Activated CD4-positive, alpha-beta T cell treated with anti-CD3 and anti-CD28 coated beads for 4 hours (primary cell): ENCODE data around the gene ECE1.
A peak's percentile ranks its signal among the peaks of the same experiment; 100 is the strongest.

ENCODE experiments used
- DNase-seq, 2 donors: peaks; one replicate each; pipeline ENCODE4 v3.0.0-alpha.2; 2020

Gene ECE1

DNA sequence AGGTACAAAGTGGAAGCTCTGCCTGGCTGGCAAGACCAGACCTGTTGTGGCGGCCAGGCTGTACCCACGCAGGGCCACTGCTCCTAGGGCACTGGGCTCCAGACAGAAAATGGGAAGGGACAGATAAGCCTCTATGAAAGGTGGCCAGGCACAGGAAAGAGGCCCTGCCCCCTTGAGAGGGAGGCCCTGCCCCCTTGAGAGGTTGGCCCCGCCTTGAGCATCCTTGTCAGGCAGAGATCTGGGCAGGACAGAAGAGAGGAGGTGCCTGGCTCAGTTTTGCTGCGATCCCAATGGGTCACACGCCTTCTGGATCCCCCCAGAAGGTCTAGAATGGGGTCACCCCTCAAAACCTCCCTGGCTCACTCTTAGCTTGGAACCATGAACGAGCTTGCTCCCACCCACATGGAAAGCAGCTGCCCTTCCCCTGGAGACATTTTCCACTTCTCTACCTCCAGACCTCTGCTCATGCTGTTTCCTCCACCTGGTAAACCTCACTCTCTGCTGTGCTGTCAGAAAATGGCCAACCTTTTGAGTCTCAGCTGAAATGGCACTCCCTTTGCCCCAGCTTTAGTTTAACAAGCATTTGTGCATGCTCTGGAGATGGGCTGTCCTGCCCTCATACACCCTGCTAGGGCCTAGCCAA, 17.5 kb upstream of the ECE1 start:
- no peak for DNase-seq

DNA sequence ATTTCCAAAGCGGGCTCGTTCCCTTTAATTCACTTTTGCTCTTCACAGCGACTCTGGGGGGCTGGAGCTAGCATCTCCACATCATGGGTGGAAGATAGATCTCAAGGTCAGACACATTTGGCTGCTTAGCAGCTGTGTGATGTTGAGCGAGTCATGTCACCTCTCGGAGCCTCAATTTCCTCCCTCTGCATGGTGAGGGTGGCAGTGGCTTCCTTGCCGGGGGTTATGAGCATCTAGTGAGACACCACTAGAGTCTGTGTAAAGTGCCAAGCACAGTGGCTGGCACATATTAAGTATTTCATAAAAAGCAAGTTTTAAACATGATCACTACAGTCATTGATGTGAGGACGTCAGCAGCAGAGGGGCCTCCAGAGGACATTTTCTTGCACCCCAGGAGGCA, 16.9 kb upstream of the ECE1 start:
- DNase-seq = no peak

DNA sequence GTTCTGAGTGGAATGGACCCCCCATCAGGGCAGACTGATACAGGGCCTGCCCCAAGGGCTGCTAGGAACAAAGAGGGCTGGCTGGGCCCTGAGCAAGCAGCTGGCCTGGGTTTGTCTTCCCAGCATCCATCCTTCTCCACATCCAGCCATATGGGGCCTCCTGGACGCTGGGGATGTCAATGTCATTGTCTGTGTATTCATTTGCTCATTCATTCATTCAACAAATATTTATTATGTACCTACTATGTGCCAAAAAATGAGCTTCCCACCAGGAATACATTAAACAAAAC, 15.6 kb upstream of the ECE1 start:
- DNase-seq = no peak

DNA sequence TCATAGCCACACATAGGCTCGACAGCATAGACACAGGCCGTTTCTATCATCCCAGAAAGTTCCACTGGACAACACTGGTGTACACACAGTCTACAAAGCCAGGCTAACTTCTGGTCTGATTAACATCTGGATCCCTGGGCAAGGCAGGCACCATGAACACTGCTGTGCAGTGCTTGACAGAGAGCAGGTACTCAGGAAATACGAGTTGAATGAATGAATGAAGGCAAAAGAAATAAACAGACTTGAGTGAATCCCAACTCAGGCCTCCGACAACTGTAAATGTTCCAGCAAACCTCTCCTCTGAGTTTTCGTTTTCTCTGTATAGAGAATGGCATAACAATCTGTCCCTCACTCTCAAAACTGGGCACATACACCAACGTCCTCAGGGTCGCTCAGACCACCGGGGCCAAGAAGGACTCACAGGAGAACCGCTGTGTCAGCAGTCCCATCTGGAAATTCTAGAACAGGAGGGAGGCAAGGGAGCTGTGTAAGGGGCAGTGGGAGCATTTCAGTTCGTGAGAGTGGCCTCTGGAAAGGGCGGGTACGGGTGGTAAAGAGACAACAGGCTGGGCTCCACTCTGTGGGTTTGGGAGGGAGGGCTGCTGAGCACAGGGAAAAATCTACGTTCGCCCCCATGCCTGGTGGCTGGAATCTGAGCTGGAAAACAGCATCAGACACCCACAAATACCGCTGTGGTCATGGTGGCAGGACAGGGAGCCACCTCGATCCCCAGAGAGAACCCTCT, 15.1 kb upstream of the ECE1 start:
- DNase-seq = no peak

DNA sequence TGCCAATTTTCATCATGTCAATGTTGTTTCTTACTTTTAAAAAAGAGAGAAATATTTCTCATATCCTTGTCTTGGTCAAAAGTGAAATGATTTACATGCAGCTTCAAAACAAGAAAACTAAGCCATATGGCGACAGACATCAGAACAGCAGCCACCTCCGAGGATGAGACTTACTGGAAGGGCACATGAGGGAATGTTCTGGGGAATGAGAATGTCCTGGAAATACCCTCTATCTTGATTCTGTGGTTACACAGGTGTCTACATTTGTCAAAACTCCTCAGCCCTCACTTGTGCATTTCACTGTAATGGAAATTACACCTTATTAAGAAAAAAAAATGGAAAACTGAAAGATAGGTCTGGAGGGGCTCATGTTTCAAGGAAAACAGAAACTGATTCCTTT, 14.2 kb upstream of the ECE1 start:
- DNase-seq = no peak

DNA sequence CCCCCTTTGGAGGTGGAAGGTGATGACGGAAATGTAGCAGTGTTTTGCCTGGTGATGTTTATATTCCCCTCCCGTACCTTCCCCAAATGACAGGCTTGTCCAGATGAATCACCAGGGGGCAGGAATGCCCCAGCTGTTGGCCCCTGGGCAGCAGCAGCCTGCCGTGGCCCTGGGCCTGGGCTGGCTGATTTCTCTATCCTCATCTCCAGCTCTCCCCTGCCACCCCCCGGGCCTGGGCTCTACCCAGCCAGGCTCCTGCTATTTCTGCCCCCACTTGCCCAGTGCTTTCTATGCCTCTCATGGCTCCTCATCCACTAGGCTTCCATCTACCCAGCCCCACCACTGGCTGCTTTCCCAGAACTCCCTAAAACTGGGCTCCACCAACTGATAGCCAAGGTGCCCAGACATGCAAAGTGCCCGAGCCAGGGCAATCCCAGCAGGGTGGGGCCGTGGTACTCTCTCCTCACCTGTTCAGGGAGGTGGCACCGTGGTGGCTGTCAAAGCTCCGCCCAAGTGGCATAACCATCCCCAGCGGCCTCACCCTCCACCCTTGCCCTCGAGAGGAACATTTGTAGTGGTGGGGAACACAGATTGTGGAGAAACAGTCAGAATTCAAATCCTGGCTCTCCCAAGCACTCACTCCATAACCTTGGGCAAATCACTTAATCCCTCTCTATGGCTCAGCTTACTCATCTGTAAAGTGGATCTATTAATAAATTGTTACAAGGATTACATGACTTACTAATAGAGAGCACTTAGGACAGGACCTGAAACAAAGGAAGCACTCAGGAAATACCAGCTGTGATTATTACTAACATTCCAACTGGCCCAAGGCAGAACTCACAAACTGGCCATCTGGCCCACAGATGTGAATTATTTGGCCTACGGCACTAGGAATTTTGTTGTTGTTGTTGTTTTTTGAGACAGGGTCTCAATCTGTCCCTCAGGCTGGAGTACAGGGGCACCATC, 12.8 kb upstream of the ECE1 start:
- DNase-seq = no peak

DNA sequence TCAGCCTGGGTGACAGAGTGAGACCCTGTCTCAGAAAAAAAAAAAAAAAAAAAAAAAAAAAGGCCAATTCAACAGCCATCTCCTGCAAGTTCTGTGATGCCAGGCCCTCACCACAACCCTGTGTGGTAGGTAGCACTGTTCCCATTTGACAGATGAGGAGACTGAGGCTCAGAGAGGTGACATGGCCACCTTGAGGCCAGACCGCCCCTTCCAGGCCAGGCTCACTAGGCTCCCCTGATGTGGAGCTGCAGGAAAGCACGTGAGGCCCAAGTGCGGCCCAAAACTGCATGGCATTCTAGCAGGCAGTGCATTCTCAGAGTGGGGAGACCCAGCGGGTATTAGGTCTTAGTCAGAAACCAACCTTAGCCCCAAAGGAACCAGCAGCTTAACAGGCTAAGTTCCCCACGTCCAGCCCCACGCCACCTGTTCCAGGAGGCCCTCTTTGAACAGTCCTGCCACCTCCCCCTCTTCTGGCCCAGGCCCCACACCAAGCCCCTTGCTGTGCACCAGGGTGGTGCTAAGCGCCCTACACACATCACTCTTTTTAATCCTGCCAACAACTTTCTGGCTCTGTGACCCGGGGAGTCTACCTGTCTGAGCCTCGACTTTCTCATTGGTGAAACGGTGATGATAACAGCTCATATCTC, 11.7 kb upstream of the ECE1 start:
- no peak for DNase-seq

DNA sequence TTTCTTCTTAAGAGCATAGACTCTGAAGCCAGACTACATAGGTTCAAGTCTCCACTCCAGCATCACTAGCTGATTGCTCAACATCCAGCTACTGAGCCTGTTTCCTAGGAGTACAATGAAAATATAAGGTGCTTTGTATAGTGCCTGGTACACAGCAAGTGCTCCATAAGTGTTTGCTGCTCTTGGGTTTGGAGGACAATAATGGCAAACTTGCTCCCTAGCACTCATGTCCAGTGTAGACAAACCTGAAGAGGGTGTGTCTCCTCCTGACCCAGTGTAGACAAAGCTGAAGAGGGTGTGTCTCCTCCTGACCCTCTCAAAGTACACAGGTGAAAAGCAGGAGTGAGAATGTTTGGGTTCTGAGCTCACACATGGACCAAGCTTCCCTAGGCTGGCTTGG, 10.5 kb upstream of the ECE1 start:
- no peak for DNase-seq

DNA sequence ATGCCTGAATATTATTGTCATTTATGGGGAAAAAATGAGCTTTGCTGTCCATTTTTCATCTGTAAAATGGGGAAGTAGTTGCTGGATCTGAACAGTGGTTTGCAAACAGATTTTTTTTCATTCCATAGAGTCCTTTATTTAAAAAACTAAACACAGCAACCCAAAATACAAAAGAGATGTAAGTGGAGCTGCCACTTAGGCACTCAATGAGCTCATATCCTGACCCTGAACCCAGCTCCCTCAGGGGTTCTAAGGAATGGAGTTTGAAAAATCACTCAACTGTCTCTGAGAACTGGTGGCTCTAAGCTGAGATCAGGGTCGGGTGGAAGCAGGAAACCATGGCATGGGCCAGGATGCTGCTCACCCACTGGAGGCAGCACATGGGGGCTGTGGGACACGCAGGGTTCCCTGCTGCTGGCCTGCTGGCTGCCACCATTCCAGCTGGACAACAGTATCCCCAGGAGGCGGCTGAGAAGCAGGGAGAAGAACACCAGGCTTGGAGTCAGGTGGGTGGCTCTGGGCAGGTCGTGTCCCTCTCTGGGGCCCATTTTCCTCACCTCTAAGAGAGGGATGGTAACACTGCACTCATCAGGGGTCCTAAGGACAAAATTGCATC, 9.6 kb upstream of the ECE1 start:
- no peak for DNase-seq

DNA sequence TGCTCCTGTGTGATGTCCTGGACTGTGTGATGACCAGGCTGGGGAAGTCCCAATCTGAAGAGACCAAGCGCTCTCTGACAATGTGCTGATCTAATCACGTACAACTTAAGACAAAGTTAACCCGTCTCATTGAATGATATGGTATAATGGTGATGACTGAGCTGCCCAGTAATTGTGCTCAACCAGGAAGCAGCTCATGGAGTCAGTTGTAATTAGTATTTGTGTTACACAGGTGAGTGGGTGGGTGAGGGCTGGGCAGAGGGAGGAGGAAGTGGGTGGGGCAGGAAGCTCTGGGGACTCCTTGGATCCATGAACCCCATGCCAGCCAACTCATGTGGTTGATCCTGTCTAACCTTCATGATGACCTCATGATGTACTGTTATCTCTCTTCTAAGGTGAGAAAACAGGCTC, 8.7 kb upstream of the ECE1 start:
- no peak for DNase-seq

DNA sequence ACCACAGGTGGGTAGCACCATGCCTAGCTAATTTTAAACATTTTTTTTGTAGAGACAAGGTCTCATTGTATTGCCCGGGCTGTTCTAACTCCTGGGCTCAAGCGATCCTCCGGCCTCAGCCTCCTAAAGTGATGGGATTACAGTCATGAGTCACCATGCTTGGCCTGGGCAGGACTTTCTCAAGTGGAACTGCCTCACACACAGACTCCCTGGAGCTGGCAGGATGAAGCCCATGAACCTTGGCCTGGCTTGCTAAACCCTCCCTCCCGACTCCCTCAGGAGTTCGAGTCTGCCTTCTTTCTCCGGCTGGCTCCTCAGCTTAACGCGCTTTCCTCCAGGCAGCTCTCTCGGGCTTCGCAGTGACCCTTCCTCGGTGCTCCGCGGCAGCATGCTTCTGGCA, 7.7 kb upstream of the ECE1 start:
- no peak for DNase-seq

DNA sequence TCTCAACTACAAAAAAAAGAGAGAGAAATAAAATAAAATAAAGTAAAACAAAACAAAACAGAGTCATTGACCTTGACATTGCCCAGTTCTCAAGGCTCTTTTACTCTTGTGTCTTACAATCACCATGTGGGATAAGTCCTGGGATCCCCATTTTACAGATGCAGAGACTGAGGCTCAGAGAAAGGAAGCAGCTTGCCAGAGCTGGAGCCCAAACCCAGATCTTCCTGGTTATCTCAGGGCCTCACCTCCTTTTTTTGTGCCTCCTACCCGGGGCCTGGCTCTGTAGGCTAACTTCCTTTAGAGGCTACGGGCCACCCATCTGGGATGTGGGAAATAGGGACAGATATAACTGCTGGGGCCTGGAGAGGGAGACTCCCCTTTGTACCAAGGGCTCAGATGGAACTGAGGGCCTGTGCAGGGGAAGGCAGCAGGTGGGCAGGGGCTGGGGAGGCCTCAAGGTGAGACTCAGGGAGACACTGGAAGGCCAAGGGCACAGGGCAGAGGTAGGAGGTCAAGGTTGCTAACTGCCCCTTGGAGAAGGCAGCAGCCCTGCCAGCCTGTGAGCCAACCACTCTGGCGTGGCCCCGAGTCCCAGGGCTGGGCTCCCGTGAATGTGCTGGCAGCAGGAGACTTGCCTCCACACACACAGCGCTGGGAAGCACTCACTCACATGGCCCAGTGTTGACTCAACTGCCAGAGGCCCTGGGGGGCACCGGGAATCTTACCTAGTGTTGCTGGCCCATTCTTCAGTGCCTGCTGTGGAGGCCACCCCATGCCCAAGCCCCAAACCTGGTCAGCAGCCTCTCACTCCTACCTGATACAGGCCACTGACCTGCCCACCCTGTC, 6.5 kb upstream of the ECE1 start:
- no peak for DNase-seq

DNA sequence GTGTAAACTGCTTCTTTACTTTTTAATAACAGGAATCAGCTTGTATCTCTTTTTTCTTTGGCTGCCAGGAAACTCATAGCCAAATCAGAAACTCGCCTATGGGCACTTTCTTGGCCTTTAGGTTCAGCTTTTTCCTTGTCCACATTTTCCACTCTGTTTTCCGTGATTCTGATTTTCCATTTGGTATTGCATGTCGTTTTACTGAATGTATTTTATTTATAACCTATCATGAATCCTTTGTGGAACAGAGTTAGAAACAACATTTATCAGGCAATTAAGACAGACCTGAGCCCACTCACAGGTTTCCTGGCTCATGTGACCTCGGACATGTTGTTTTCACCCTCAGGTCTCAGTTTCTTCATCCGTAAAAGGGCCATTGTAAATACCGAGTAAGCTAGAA, 5.3 kb upstream of the ECE1 start:
- DNase-seq = no peak

DNA sequence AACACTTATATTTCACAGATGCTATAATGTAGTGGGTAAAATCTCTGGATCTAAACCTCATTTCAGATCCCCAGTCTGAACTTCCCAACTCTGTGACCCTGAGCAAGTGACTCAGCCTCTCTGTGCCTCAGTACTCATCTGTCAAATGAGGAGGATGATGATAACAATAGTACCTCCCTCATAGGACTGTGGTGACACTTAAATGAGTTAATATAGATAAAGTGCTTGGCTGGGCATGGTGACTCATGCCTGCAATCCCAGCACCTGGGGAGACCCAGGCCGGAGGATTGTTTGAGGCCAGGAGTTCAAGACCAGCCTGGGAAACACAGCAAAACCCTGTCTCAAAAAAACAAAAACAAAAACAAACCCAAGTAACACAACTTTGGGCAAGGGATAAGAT, 4.7 kb upstream of the ECE1 start:
- peak; percentile 50 to 54 for DNase-seq

DNA sequence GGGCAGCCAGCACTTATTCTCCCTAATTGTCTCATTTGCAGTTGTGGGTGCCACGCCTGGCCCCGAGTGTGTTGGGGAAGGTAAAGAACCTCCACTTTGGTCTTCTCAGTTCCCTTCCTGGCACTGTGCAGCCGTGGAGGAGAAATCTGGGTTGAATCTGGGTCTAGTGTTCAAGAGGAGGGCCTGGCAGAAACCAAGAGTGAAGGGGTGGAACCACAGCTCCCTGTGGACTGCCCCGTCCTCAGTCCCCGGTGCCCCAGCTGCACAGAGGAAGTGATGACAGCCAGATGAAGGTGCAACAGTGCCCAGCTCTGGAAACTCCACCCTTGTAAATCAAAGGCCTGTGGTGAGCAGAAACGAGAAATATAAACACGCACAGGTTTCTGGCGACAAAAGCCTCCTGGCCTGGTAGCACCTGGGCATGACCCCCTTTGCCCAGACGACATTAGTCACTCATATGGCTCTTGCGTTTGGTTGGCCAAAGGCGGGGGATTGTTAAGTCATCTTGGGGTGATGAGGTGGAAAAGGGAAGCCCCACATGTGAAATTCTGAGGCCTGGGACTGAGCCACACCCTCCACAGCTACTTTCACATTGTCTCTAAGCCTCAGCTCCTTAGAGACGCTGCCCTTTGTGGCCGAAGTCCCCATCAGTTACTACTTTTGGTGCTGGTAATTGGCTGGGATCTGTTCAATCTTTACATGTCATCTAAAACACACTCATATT, 4.2 kb upstream of the ECE1 start:
- DNase-seq = peak; percentile 76 to 87

DNA sequence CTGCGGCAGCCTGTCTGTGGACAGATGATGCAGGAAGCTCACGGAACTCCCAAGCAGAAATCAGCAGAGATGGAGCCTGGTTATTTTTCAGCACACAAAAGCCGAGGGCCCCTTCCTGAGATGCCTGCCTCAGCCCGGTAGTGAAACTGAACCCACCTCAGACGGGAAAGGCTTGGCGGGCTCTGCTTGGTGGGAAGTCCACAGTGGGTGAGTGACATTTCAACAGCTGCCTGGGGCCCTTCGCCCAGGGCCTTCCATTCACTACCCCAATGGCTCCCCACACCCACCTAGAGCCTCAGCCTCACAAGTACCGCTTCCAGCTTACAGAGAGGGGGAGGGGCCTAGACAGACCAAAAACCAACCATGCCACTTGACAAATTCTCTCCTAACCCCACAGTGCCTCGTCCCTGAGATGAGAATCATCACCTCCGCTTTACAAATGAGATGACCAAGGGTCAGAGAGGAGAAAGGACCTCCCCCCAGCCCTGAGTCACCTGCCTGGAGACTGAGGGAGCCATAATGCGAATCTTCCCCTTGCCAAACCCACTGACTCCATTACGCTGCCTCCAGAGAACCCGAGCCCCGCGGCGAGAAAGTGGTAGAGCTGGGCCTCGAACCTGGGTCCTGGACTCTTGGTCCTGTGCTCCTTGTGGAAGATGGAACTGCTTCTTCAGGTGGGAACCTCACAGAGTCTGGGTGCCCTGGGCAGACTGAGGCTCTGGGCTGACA, 3.4 kb upstream of the ECE1 start:
- peak; percentile 63 to 70 for DNase-seq

DNA sequence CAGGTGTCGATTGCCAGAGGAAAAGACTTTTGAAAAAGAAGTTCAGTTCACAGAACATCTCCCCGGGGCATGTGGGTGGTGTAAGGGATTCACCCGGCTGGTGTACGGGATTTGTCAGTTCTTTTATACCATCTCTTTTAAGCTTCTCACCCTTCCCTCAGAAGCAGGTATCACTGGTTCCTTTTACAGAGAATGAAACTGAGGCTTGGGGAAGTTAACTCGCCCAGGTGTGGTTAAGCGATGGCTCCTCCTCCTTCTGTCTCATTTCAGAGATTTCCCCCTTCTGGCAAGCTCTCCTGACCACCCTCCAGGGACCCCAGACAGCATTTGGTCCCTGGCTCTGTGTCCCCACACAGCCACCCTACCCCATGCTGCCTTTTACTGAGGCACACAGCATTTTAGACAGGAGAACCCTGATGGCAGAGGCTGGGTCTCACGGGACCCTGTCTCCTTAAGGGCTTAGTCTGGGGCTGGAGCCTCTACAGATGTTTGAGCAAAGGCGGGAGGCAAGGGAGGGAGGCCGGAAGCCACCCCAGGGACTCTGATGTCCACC, 2.8 kb upstream of the ECE1 start:
- DNase-seq = peak; percentile 51 to 58

DNA sequence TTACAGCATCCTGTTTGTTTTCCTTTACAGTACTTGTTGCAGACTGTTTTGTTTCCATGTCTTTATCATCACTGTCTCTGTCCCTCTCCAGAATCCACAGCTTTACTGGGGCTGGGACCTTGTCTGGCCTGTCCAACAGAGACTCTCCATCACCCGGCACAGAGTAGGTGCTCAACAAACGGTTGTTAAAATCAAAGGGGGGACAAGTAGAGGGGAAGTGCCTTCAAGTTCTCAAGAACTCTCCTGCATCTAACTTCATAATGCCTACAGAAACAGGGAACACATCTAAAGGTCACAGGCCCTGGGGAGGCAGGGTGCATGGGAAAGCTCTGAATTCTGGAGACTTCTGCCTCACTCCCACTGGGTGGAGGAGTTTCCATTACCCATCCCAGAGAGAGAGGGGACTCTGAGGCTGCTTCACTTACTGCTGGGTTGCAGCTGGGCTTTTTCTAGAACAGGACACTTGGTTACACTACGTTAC, 2.3 kb upstream of the ECE1 start:
- DNase-seq = no peak

DNA sequence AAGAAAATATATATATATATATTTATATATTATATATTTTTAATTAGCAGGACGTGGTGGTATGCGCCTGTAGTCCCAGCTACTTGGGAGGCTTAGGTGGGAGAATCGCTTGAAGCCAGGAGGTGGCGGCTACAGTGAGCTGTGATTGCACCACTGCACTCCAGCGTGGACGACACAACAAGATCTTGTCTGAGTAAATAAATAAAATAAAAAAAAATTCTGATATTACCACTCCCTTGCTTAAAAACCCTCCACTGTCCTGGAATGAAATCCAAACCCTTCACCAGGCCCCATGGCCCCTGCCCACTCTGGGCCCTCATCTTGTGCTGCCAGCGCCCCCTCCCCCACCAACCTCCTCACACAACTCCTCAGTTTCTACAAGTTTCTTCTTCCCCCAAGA, 1.7 kb upstream of the ECE1 start:
- no peak for DNase-seq

DNA sequence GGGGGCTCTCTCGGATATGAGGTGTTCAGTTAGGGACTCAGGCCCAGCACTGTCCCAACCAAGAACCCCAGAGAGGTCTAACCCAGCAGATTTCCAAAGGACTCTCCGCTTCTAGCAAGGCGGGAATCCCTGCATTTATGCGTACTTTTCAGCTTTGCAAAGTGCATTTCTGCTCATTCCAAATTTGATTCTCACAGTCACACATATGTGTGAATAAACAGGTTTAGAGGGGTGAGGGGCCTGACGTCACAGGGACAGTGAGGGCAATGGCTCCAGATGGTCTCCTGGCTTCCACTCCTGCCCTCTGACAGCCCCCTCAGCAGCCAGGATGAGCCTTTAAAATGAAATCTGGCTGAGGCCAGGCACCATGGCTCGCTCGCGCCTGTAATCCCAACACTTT, 921 bp upstream of the ECE1 start:
- DNase-seq = no peak
